Caco-2 (cell line): ENCODE data around the gene ZNF777. TPM values are rescaled to one million over a fixed set of nuclear protein-coding genes. Genes with fewer than 3 reads are reported as not detected.

Source experiments
- BruUV-seq: library from RNA; stranded (reverse); fragments of 400-500 nt; replicated peaks from 2 replicates; lab custom pipeline; 2021; lab: Mats Ljungman, UMichigan
- CTCF ChIA-PET: fragments of 300-600 bp; sonication (Branson Sonifier 250); formaldehyde crosslinking; loops from one replicate; lab custom pipeline; 2022; ENCODE audit warnings: antibody characterized with exemption; lab: Charles Lee
- POLR2A ChIA-PET: fragments of 300-600 bp; sonication (Branson Sonifier 250); formaldehyde crosslinking; loops from one replicate; lab custom pipeline; 2022; ENCODE audit warnings: antibody characterized with exemption; lab: Charles Lee
- DNase-seq, 2 experiments: peaks; one replicate each; pipeline versions ENCODE4 v3.0.0 to v3.0.0-alpha.2; 2020 to 2022
- H3K27me3 ChIP-seq: replicated peaks from 2 replicates; pipeline ENCODE4 v1.6.0; 2011; ENCODE audit warnings: low read length; ENCODE audit not compliant: control insufficient read depth, insufficient read depth
- H3K36me3 ChIP-seq: 2 replicates; pipeline ENCODE4 v1.5.1; 2011; ENCODE audit warnings: low read length; ENCODE audit not compliant: control insufficient read depth, insufficient read depth
- H3K4me1 ChIP-seq: fragments of 250-450 bp; sonication (Bioruptor Pico); 2 replicates; pipeline ENCODE4 v1.5.1; 2020; ENCODE audit warnings: mild to moderate bottlenecking
- H3K4me3 ChIP-seq: 2 replicates; pipeline ENCODE4 v1.5.1; 2011; ENCODE audit warnings: low read depth, mild to moderate bottlenecking, control low read depth, low read length
- H3K9me3 ChIP-seq: fragments of 250-450 bp; sonication (Bioruptor Pico); 2 replicates; pipeline ENCODE4 v1.5.1; 2020; ENCODE audit warnings: mild to moderate bottlenecking, moderate library complexity
- H3K27ac Mint-ChIP-seq: one replicate; pipeline ENCODE4 v1.8.0; 2022; ENCODE audit warnings: mixed read lengths; ENCODE audit not compliant: unreplicated experiment
- H3K27me3 Mint-ChIP-seq: one replicate; pipeline ENCODE4 v1.8.0; 2022; ENCODE audit warnings: mixed read lengths; ENCODE audit not compliant: insufficient read depth, unreplicated experiment
- H3K36me3 Mint-ChIP-seq: one replicate; pipeline ENCODE4 v1.8.0; 2022; ENCODE audit warnings: mild to moderate bottlenecking, mixed read lengths; ENCODE audit not compliant: insufficient read depth, unreplicated experiment
- H3K4me1 Mint-ChIP-seq: one replicate; pipeline ENCODE4 v1.8.0; 2022; ENCODE audit warnings: low read depth, mixed read lengths; ENCODE audit not compliant: unreplicated experiment
- H3K4me3 Mint-ChIP-seq: one replicate; pipeline ENCODE4 v1.8.0; 2022; ENCODE audit warnings: mild to moderate bottlenecking, moderate library complexity, mixed read lengths; ENCODE audit not compliant: unreplicated experiment
- H3K9me3 Mint-ChIP-seq: one replicate; pipeline ENCODE4 v1.8.0; 2022; ENCODE audit warnings: mixed read lengths; ENCODE audit not compliant: unreplicated experiment
- intact Hi-C: fragments of 100-400 bp; cut with micrococcal nuclease; formaldehyde crosslinking; loops from one replicate; pipeline ENCODE4 v1.10.0; 2022; ENCODE audit not compliant: unreplicated experiment
- total RNA-seq: library from RNA; stranded (reverse); gene quantifications from 2 replicates; pipeline ENCODE4 v1.2.3, GENCODE V29; 2022
- TF ChIP-seq, protein P1 (sequence below), 2 experiments: fragments of 200-600 bp in 1 of 2; IDR thresholded peaks; 1 replicate in 1 of 2; 2 replicates in 1 of 2; pipeline versions ENCODE4 v1.5.1 to v1.8.0; 2011 to 2022; ENCODE audit warnings: antibody characterized with exemption in 1 of 2, control low read depth in 1 of 2, inconsistent platforms in 1 of 2, low read depth in 1 of 2, low read length in 1 of 2, mild to moderate bottlenecking in 1 of 2, moderate library complexity in 1 of 2; ENCODE audit not compliant: insufficient read depth in 1 of 2, severe bottlenecking in 1 of 2, unreplicated experiment in 1 of 2

ZNF777 gene
- total RNA-seq, 1 experiment from 2014 or later = 22.7 TPM

DNA sequence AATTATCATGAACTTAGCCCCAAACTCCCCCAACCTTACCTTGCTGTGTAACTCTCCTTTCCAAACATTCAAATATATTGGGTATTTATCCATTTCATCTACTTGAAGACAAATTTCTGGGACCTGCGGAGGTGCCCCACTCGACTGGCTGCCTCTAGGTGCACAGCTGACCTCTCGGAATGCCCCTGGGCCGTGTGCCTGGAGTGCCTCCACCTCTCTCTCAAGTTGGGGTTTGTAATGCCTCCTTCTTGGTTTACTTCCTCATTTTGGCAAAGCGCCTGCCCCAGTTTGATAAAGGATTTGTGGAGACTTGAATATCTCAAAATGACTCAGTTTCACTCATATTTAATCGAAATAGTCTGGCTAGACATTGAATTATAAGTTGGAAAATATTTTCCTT, 16.6 kb downstream of the ZNF777 start:
- no peaks in the 10 kb centered on the region for H3K9me3 Mint-ChIP-seq
- H3K27me3 ChIP-seq = no peaks in the 10 kb centered on the region
- ChIA-PET CTCF (no interaction called here), POLR2A (no interaction called here)
- no TSS peak for BruUV-seq
- TF ChIP-seq, protein P1, sequence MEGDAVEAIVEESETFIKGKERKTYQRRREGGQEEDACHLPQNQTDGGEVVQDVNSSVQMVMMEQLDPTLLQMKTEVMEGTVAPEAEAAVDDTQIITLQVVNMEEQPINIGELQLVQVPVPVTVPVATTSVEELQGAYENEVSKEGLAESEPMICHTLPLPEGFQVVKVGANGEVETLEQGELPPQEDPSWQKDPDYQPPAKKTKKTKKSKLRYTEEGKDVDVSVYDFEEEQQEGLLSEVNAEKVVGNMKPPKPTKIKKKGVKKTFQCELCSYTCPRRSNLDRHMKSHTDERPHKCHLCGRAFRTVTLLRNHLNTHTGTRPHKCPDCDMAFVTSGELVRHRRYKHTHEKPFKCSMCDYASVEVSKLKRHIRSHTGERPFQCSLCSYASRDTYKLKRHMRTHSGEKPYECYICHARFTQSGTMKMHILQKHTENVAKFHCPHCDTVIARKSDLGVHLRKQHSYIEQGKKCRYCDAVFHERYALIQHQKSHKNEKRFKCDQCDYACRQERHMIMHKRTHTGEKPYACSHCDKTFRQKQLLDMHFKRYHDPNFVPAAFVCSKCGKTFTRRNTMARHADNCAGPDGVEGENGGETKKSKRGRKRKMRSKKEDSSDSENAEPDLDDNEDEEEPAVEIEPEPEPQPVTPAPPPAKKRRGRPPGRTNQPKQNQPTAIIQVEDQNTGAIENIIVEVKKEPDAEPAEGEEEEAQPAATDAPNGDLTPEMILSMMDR (IDR thresholded peaks at IDR 0.05; ENCODE audit: insufficient read depth in 1 of 2, low read depth in 1 of 2, low read length in 1 of 2, severe bottlenecking in 1 of 2, unreplicated experiment in 1 of 2) = no peak
- no peaks in the 10 kb centered on the region for H3K27me3 Mint-ChIP-seq
- H3K4me1 ChIP-seq = no peaks in the 10 kb centered on the region
- H3K4me3 Mint-ChIP-seq = no peak overlapping the region
- H3K36me3 ChIP-seq = peaks cover 1% of the 10 kb centered on the region; the same call in 1 of the 2 replicates
- intact Hi-C loops = no loop called here
- DNase-seq = no peak
- H3K27ac Mint-ChIP-seq = no peak overlapping the region
- no peak overlapping the region for H3K4me3 ChIP-seq
- peaks cover 44% of the 10 kb centered on the region for H3K36me3 Mint-ChIP-seq
- no peaks in the 10 kb centered on the region for H3K9me3 ChIP-seq
- peaks cover 7% of the 10 kb centered on the region for H3K4me1 Mint-ChIP-seq

DNA sequence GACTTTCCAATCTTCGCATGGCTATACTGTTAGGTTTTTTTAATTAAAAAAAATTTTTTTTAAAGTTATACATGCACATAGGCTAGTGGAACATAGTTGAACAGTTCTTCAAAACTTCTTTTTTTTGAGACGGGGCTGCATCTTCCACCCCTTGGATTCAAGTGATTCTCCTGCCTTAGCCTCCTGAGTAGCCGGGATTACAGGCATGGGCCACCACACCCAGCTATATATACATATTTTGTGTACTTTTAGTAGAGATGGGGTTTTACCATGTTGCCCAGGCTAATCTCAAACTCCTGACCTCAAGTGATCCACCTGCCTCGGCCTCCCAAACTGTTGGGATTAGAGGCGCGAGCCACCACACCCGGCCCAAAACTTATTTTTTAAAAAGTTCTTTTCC, 17.3 kb downstream of the ZNF777 start:
- peaks cover 1% of the 10 kb centered on the region; the same call in 1 of the 2 replicates for H3K36me3 ChIP-seq
- H3K4me3 ChIP-seq = no peak overlapping the region
- no peaks in the 10 kb centered on the region for H3K9me3 Mint-ChIP-seq
- DNase-seq = no peak
- no peaks in the 10 kb centered on the region for H3K27me3 ChIP-seq
- CTCF ChIA-PET = no interaction called here
- no peaks in the 10 kb centered on the region for H3K4me1 ChIP-seq
- H3K27me3 Mint-ChIP-seq = no peaks in the 10 kb centered on the region
- peaks cover 7% of the 10 kb centered on the region for H3K4me1 Mint-ChIP-seq
- no peaks in the 10 kb centered on the region for H3K9me3 ChIP-seq
- BruUV-seq = no TSS peak
- POLR2A ChIA-PET = no interaction called here
- no peak overlapping the region for H3K4me3 Mint-ChIP-seq
- no peak overlapping the region for H3K27ac Mint-ChIP-seq
- peaks cover 44% of the 10 kb centered on the region for H3K36me3 Mint-ChIP-seq
- TF ChIP-seq, protein P1 (IDR thresholded peaks at IDR 0.05; ENCODE audit: insufficient read depth in 1 of 2, low read depth in 1 of 2, low read length in 1 of 2, severe bottlenecking in 1 of 2, unreplicated experiment in 1 of 2) = no peak
- intact Hi-C loops = no loop called here

DNA sequence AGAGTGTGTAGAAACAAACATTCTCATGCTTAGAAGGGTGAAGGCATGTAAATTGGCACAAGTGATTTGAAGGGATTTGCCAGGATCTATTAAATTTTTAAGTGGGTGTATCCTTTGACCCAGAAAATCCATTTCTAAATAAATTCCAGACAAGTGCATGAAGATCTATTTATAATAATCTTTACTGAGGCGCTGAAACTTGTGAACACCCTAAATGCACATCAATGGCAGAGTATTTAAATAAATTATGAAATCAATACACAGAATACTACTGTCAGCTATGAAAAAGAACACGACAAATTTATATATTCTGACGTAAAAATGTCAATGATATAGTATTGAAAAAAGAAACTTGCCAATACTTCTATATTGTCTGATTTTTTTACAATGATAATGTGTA, 17.9 kb downstream of the ZNF777 start:
- Mint-ChIP-seq H3K4me3 (no peak overlapping the region), H3K27me3 (no peaks in the 10 kb centered on the region), H3K9me3 (no peaks in the 10 kb centered on the region), H3K4me1 (peaks cover 7% of the 10 kb centered on the region), H3K36me3 (peaks cover 44% of the 10 kb centered on the region), H3K27ac (no peak overlapping the region)
- H3K4me1 ChIP-seq = no peaks in the 10 kb centered on the region
- no TSS peak for BruUV-seq
- H3K36me3 ChIP-seq = peaks cover 1% of the 10 kb centered on the region; the same call in 1 of the 2 replicates
- H3K9me3 ChIP-seq = no peaks in the 10 kb centered on the region
- no peaks in the 10 kb centered on the region for H3K27me3 ChIP-seq
- DNase-seq = no peak
- intact Hi-C loops = no loop called here
- ChIA-PET CTCF (no interaction called here), POLR2A (no interaction called here)
- H3K4me3 ChIP-seq = no peak overlapping the region
- TF ChIP-seq, protein P1 (IDR thresholded peaks at IDR 0.05; ENCODE audit: insufficient read depth in 1 of 2, low read depth in 1 of 2, low read length in 1 of 2, severe bottlenecking in 1 of 2, unreplicated experiment in 1 of 2) = no peak
